NT2/D1 (cell line): ENCODE data around the gene CCSER1.

Source experiments
- DNase-seq: peaks from one replicate; pipeline ENCODE4 v3.0.0-alpha.2; 2011; ENCODE audit warnings: low read depth, low spot score
- H3K27me3 ChIP-seq: 2 replicates; pipeline ENCODE4 v1.6.0; 2011; ENCODE audit warnings: mild to moderate bottlenecking; ENCODE audit not compliant: insufficient read length, insufficient read depth
- H3K36me3 ChIP-seq: 2 replicates; pipeline ENCODE4 v1.6.1; 2011; ENCODE audit warnings: mild to moderate bottlenecking, low read length, mixed read lengths; ENCODE audit not compliant: insufficient read depth, insufficient read length
- H3K4me1 ChIP-seq: 2 replicates; pipeline ENCODE4 v1.5.1; 2011; ENCODE audit not compliant: insufficient read depth, insufficient read length
- H3K4me3 ChIP-seq: 2 replicates; pipeline ENCODE4 v1.5.1; 2011; ENCODE audit warnings: low read depth; ENCODE audit not compliant: insufficient read length
- H3K9ac ChIP-seq: 2 replicates; pipeline ENCODE4 v1.6.0; 2011; ENCODE audit warnings: low read depth; ENCODE audit not compliant: insufficient read length
- H3K9me3 ChIP-seq: 2 replicates; pipeline ENCODE4 v1.5.1; 2011; ENCODE audit warnings: mild to moderate bottlenecking, low read length; ENCODE audit not compliant: insufficient read depth
- SUZ12 ChIP-seq: IDR thresholded peaks from 2 replicates; pipeline ENCODE4 v1.6.1; 2011; ENCODE audit not compliant: insufficient read length, insufficient read depth; ENCODE audit errors: extremely low read depth
- YY1 ChIP-seq: IDR thresholded peaks from 2 replicates; pipeline ENCODE4 v1.6.1; 2011; ENCODE audit not compliant: insufficient read length, insufficient read depth
- ZNF274 ChIP-seq: IDR thresholded peaks from 2 replicates; pipeline ENCODE4 v1.6.1; 2011; ENCODE audit warnings: mild to moderate bottlenecking, low read depth, low read length

The CCSER1 gene

GRCh38 chr4:91298156-91298700 lies 1171.0 kb downstream of the CCSER1 start:
- DNase-seq, result no peak
- TF ChIP-seq ZNF274 (no peak), SUZ12 (no peak), YY1 (no peak)
- H3K36me3 ChIP-seq, result no peaks in the 10 kb centered on the region

GRCh38 chr4:91298824-91299223 lies 1171.6 kb downstream of the CCSER1 start:
- no peak for TF ChIP-seq ZNF274
- no peak for TF ChIP-seq YY1
- TF ChIP-seq SUZ12, result no peak
- no peaks in the 10 kb centered on the region for H3K9me3 ChIP-seq
- DNase-seq, result no peak

More at GRCh38 chr4:91298156-91298700, 1171.0 kb downstream of the CCSER1 start:
- Histone ChIP-seq H3K9ac (no peak overlapping the region), H3K4me3 (no peak overlapping the region), H3K27me3 (no peaks in the 10 kb centered on the region), H3K9me3 (no peaks in the 10 kb centered on the region), H3K4me1 (no peaks in the 10 kb centered on the region)

GRCh38 chr4:91302120-91302519 lies 1174.9 kb downstream of the CCSER1 start:
- DNase-seq, result no peak

More at GRCh38 chr4:91298824-91299223, 1171.6 kb downstream of the CCSER1 start:
- Histone ChIP-seq H3K4me3 (no peak overlapping the region), H3K27me3 (no peaks in the 10 kb centered on the region), H3K36me3 (no peaks in the 10 kb centered on the region), H3K9ac (no peak overlapping the region), H3K4me1 (no peaks in the 10 kb centered on the region)

GRCh38 chr4:91304292-91304691 lies 1177.1 kb downstream of the CCSER1 start:
- Histone ChIP-seq H3K4me3 (no peak overlapping the region), H3K9me3 (no peaks in the 10 kb centered on the region), H3K27me3 (no peaks in the 10 kb centered on the region), H3K9ac (no peak overlapping the region), H3K4me1 (no peaks in the 10 kb centered on the region), H3K36me3 (no peaks in the 10 kb centered on the region)
- TF ChIP-seq SUZ12 (no peak), ZNF274 (no peak), YY1 (no peak)
- DNase-seq, result no peak

More at GRCh38 chr4:91302120-91302519, 1174.9 kb downstream of the CCSER1 start:
- Histone ChIP-seq H3K36me3 (no peaks in the 10 kb centered on the region), H3K4me1 (no peaks in the 10 kb centered on the region), H3K9ac (no peak overlapping the region), H3K4me3 (no peak overlapping the region), H3K9me3 (no peaks in the 10 kb centered on the region), H3K27me3 (no peaks in the 10 kb centered on the region)
- no peak for TF ChIP-seq ZNF274
- no peak for TF ChIP-seq SUZ12
- no peak for TF ChIP-seq YY1

DNA sequence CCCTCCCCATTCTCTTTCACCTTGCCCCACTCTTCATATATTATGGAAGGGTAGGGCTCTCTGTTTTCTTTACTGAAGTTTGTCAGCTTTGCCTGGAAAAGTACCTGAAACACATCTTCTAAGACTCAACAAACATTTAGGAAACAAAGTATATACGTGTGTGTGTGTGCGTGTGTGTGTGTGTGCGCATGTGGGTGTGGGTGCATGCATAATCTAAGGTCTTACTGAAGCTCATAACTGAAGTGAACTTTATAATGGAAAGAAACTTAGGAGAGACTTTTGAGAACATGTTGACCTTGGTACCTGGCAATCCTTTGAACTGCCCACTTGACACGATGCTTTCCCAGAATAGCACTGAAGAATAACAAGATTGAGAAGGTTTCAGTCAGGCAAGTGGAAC lies 1190.2 kb downstream of the CCSER1 start:
- H3K9me3 ChIP-seq, result no peaks in the 10 kb centered on the region
- H3K4me3 ChIP-seq, result no peak overlapping the region
- no peaks in the 10 kb centered on the region for H3K36me3 ChIP-seq
- H3K27me3 ChIP-seq, result no peaks in the 10 kb centered on the region
- H3K4me1 ChIP-seq, result no peaks in the 10 kb centered on the region
- no peak overlapping the region for H3K9ac ChIP-seq
- no peak for DNase-seq
- TF ChIP-seq YY1, result no peak
- no peak for TF ChIP-seq ZNF274
- no peak for TF ChIP-seq SUZ12

- H3K9me3 ChIP-seq, result no peaks in the 10 kb centered on the region
- TF ChIP-seq YY1 (no peak), SUZ12 (no peak), ZNF274 (no peak)
- H3K27me3 ChIP-seq, result no peaks in the 10 kb centered on the region
- H3K9ac ChIP-seq, result no peak overlapping the region
- no peak for DNase-seq
- no peaks in the 10 kb centered on the region for H3K36me3 ChIP-seq
- no peaks in the 10 kb centered on the region for H3K4me1 ChIP-seq
- H3K4me3 ChIP-seq, result no peak overlapping the region
Observed at GRCh38 chr4:91319556-91320268, 1192.5 kb downstream of the CCSER1 start.

- no peak overlapping the region for H3K9ac ChIP-seq
- no peaks in the 10 kb centered on the region for H3K36me3 ChIP-seq
- no peaks in the 10 kb centered on the region for H3K4me1 ChIP-seq
- no peak overlapping the region for H3K4me3 ChIP-seq
- H3K9me3 ChIP-seq, result peaks cover 18% of the 10 kb centered on the region; the same call in 1 of the 2 replicates
- no peaks in the 10 kb centered on the region for H3K27me3 ChIP-seq
- DNase-seq, result no peak
- TF ChIP-seq YY1, result no peak
- TF ChIP-seq SUZ12, result no peak
- TF ChIP-seq ZNF274, result no peak
Observed at GRCh38 chr4:91322961-91323360, 1195.8 kb downstream of the CCSER1 start.
